B cell (primary cell): ENCODE data around the gene IL7R. TPM values are rescaled to one million over a fixed set of nuclear protein-coding genes. Genes with fewer than 3 reads are reported as not detected.

Experiments
- ATAC-seq: fragments of 200-7000 bp; cut with Tn5 transposase; one replicate; pipeline ENCODE4 v1.10.0; 2021; ENCODE audit warnings: low read depth, mild to moderate bottlenecking, moderate number of reproducible peaks, moderate library complexity
- CTCF ChIA-PET: fragments of 350-600 bp; sonication (Branson Sonifier 250); formaldehyde crosslinking; loops from one replicate; lab custom pipeline; 2021; ENCODE audit warnings: antibody characterized with exemption, inconsistent platforms; lab: Charles Lee
- POLR2A ChIA-PET: fragments of 350-600 bp; sonication (Branson Sonifier 250); formaldehyde crosslinking; loops from one replicate; lab custom pipeline; 2021; ENCODE audit warnings: antibody characterized with exemption; lab: Charles Lee
- DNase-seq: peaks from one replicate; pipeline ENCODE4 v3.0.0; 2013
- H2AFZ ChIP-seq: 2 replicates; pipeline ENCODE4 v1.6.1; 2012; ENCODE audit warnings: mild to moderate bottlenecking, low read depth, low read length; ENCODE audit not compliant: insufficient read depth, poor library complexity, severe bottlenecking
- H3K27ac ChIP-seq, 2 donors: 1 replicate in 1 of 2; 2 replicates in 1 of 2; pipeline ENCODE4 v1.5.1; 2012 to 2013; ENCODE audit warnings: low read length in 2 of 2, mild to moderate bottlenecking in 2 of 2, moderate library complexity in 1 of 2
- H3K27me3 ChIP-seq, 4 experiments: fragments of 200-600 bp in 1 of 4; sonication (generic) in 1 of 4; replicated peaks in 1 of 4; 1 replicate in 2 of 4; 2 replicates in 2 of 4; pipeline versions ENCODE4 v1.6.1 to v1.7.0; 2013 to 2016; ENCODE audit warnings: low read length in 3 of 4, mild to moderate bottlenecking in 2 of 4, mixed read lengths in 1 of 4, moderate library complexity in 1 of 4; ENCODE audit not compliant: insufficient read depth in 4 of 4, control insufficient read depth in 3 of 4; ENCODE audit errors: control extremely low read depth in 1 of 4
- H3K36me3 ChIP-seq, 2 experiments: replicated peaks in 1 of 2; 1 replicate in 1 of 2; 2 replicates in 1 of 2; pipeline versions ENCODE4 v1.6.1 to v1.7.1; 2013; ENCODE audit warnings: low read length in 1 of 2; ENCODE audit not compliant: insufficient read depth in 2 of 2, control insufficient read depth in 1 of 2; ENCODE audit errors: control extremely low read depth in 1 of 2, extremely low read depth in 1 of 2
- H3K4me1 ChIP-seq, 2 donors: fragments of 200-600 bp in 1 of 2; sonication (generic) in 1 of 2; 1 replicate in 1 of 2; 2 replicates in 1 of 2; pipeline versions ENCODE4 v1.5.1 to v1.6.1; 2013 to 2017; ENCODE audit warnings: low read length in 2 of 2; ENCODE audit not compliant: control insufficient read depth in 2 of 2, insufficient read depth in 2 of 2
- H3K4me2 ChIP-seq: replicated peaks from 2 replicates; pipeline ENCODE3; 2012; ENCODE audit warnings: mild to moderate bottlenecking, low read depth, low read length; ENCODE audit not compliant: poor library complexity, severe bottlenecking
- H3K4me3 ChIP-seq, 5 experiments: fragments of 200-600 bp in 1 of 5; sonication (generic) in 1 of 5; 1 replicate in 3 of 5; 2 replicates in 2 of 5; pipeline versions ENCODE4 v1.5.1 to v1.7.0; 2011 to 2016; ENCODE audit warnings: low read length in 4 of 5, mild to moderate bottlenecking in 4 of 5, low read depth in 2 of 5, control low read depth in 1 of 5, moderate library complexity in 1 of 5; ENCODE audit not compliant: insufficient read depth in 1 of 5; ENCODE audit errors: control extremely low read depth in 1 of 5, extremely low read depth in 1 of 5
- H3K79me2 ChIP-seq: fragments of 200-600 bp; sonication (generic); one replicate; pipeline ENCODE4 v1.6.0; 2016; ENCODE audit warnings: low read length; ENCODE audit not compliant: control insufficient read depth, insufficient read depth
- H3K9ac ChIP-seq: fragments of 200-600 bp; sonication (generic); 2 replicates; pipeline ENCODE4 v1.6.1; 2017; ENCODE audit warnings: mild to moderate bottlenecking, low read length, moderate library complexity
- H3K9me3 ChIP-seq, 3 donors: one replicate each; pipeline versions ENCODE4 v1.6.1 to v1.7.1; 2013; ENCODE audit warnings: low read length in 2 of 3; ENCODE audit not compliant: control insufficient read depth in 2 of 3, insufficient read depth in 1 of 3; ENCODE audit errors: control extremely low read depth in 1 of 3
- H4K20me1 ChIP-seq: 2 replicates; pipeline ENCODE4 v1.6.0; 2012; ENCODE audit warnings: mild to moderate bottlenecking, low read length; ENCODE audit not compliant: insufficient read depth, control insufficient read depth, poor library complexity, severe bottlenecking
- H3K27ac Mint-ChIP-seq: one replicate; pipeline ENCODE4 v1.8.0; 2021; ENCODE audit warnings: mixed read lengths
- H3K27me3 Mint-ChIP-seq: one replicate; pipeline ENCODE4 v1.8.0; 2021; ENCODE audit warnings: mixed read lengths
- H3K4me1 Mint-ChIP-seq: one replicate; pipeline ENCODE4 v1.8.0; 2021; ENCODE audit warnings: mixed read lengths
- H3K4me3 Mint-ChIP-seq: one replicate; pipeline ENCODE4 v1.8.0; 2021; ENCODE audit warnings: mixed read lengths
- H3K9me3 Mint-ChIP-seq: one replicate; pipeline ENCODE4 v1.8.0; 2022; ENCODE audit warnings: mixed read lengths; ENCODE audit not compliant: insufficient read depth
- CTCF ChIP-seq: fragments of 200-600 bp; IDR thresholded peaks from one replicate; pipeline ENCODE4 v1.8.0; 2022; ENCODE audit warnings: antibody characterized with exemption, mild to moderate bottlenecking
- EZH2 ChIP-seq: IDR thresholded peaks from 2 replicates; pipeline ENCODE4 v1.6.1; 2012; ENCODE audit warnings: borderline replicate concordance, low read depth, mild to moderate bottlenecking, moderate library complexity, low read length; ENCODE audit not compliant: insufficient read depth, poor library complexity, severe bottlenecking
- WGBS: methylation state at CpG from one replicate; pipeline ENCODE4 v1.1.5; 2013; ENCODE audit warnings: missing lambda C conversion rate; ENCODE audit not compliant: insufficient coverage; 5-methylcytosine and 5-hydroxymethylcytosine counted together
- intact Hi-C: fragments of 100-400 bp; cut with micrococcal nuclease; formaldehyde crosslinking; loops from one replicate; pipeline ENCODE4 v1.10.0; 2022
- polyA plus RNA-seq: library from polyadenylated mRNA; depleted of rRNA; stranded (reverse); fragments of >200 nt; gene quantifications from 2 replicates; pipeline ENCODE4 v1.2.3, GENCODE V29; 2012
- total RNA-seq, 2 donors: library from RNA; stranded (reverse); fragments of 120-200 nt in 1 of 2; gene quantifications; 1 replicate in 1 of 2; 2 replicates in 1 of 2; pipeline versions ENCODE4 v1.2.3 to v1.2.4, GENCODE V29; 2013 to 2022

The IL7R gene
- total and polyA plus RNA-seq, 2 donors (not counting 1 experiment from before 2014, with no cell fraction given): 2.4 TPM

DNA sequence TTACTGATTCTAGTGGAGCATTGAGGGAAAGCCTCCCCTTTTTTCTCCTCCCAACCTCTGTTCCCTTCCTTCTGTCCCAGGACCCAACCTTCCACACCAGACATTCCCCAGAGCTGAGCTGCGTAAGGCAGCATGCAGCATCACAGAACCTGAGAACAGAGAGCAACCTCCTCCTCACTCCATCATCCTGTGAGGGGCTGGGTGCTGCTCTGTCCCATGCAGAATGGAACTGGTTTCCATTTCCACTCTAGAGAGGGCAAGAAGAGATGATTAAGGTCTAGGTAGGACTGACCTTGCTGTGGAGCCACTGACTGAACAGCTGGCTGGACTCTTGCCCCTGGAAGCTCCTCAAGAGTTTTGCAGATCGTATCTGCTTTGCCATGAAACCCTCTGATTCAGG is 30.1 kb upstream of the IL7R start:
- H3K4me1 Mint-ChIP-seq: no peaks in the 10 kb centered on the region
- Histone ChIP-seq H3K27me3 (no peaks in the 10 kb centered on the region), H3K4me1 (no peaks in the 10 kb centered on the region), H3K4me2 (no peak overlapping the region), H2AFZ (no peak overlapping the region), H3K9me3 (no peaks in the 10 kb centered on the region), H3K27ac (no peak overlapping the region), H4K20me1 (no peaks in the 10 kb centered on the region), H3K4me3 (no peak overlapping the region), H3K79me2 (no peaks in the 10 kb centered on the region), H3K36me3 (no peaks in the 10 kb centered on the region), H3K9ac (no peak overlapping the region)
- no peaks in the 10 kb centered on the region for H3K9me3 Mint-ChIP-seq
- ChIA-PET CTCF (no interaction called here), POLR2A (no interaction called here)
- H3K4me3 Mint-ChIP-seq: no peak overlapping the region
- no peak overlapping the region for H3K27ac Mint-ChIP-seq
- intact Hi-C loops: no loop called here
- DNase-seq (no peak), ATAC-seq (no peak)
- TF ChIP-seq EZH2 (no peak), CTCF (no peak)
- 92% methylated on average over 2 of the region's 2 CpGs for WGBS
- H3K27me3 Mint-ChIP-seq: no peaks in the 10 kb centered on the region

GRCh38 chr5:35828082-35828598 is 28.6 kb upstream of the IL7R start:
- no CpG with 5 or more reads among the region's 4 CpGs for WGBS
- ATAC-seq (no peak), DNase-seq (no peak)
- no peak for TF ChIP-seq CTCF
- no peak for TF ChIP-seq EZH2
- Mint-ChIP-seq H3K4me3 (no peak overlapping the region), H3K4me1 (no peaks in the 10 kb centered on the region), H3K27me3 (no peaks in the 10 kb centered on the region), H3K9me3 (no peaks in the 10 kb centered on the region), H3K27ac (no peak overlapping the region)
- intact Hi-C loops: no loop called here
- Histone ChIP-seq H3K79me2 (no peaks in the 10 kb centered on the region), H3K4me3 (no peak overlapping the region), H3K4me1 (no peaks in the 10 kb centered on the region), H2AFZ (no peak overlapping the region), H3K9ac (no peak overlapping the region), H3K36me3 (no peaks in the 10 kb centered on the region), H3K27me3 (no peaks in the 10 kb centered on the region), H3K9me3 (no peaks in the 10 kb centered on the region), H3K27ac (no peak overlapping the region), H3K4me2 (no peak overlapping the region), H4K20me1 (no peaks in the 10 kb centered on the region)
- ChIA-PET POLR2A (no interaction called here), CTCF (no interaction called here)
